Mesenchymal stem cell (in vitro differentiated cells and primary cell): ENCODE results near the gene SERPINB3.
"Not testable (repeated sequence)": the region's sequence is repeated elsewhere in the genome, so short reads cannot be mapped to it uniquely, and the experiment has no call there.

Source experiments
- DNase-seq: peaks from one replicate; pipeline ENCODE4 v3.0.0-alpha.2; 2013
- H2AFZ ChIP-seq: one replicate; pipeline ENCODE4 v1.6.1; 2013; ENCODE audit warnings: low read depth, mild to moderate bottlenecking, control low read depth, inconsistent platforms, low read length, moderate library complexity
- H2AK5ac ChIP-seq: 2 replicates; pipeline ENCODE4 v1.6.1; 2013; ENCODE audit warnings: low read length, moderate library complexity, mild to moderate bottlenecking, inconsistent platforms; ENCODE audit not compliant: severe bottlenecking
- H2BK120ac ChIP-seq: one replicate; pipeline ENCODE4 v1.6.1; 2013; ENCODE audit warnings: low read depth, mild to moderate bottlenecking, inconsistent platforms, low read length, moderate library complexity
- H2BK12ac ChIP-seq, 2 experiments: one replicate each; pipeline ENCODE4 v1.6.1; 2013; ENCODE audit warnings: inconsistent platforms in 2 of 2, low read length in 2 of 2, mild to moderate bottlenecking in 2 of 2, moderate library complexity in 2 of 2, control low read depth in 1 of 2
- H2BK15ac ChIP-seq: one replicate; pipeline ENCODE4 v1.6.1; 2013; ENCODE audit warnings: mild to moderate bottlenecking, low read depth, inconsistent platforms; ENCODE audit not compliant: poor library complexity, severe bottlenecking
- H2BK5ac ChIP-seq: 2 replicates; pipeline ENCODE4 v1.6.1; 2013; ENCODE audit warnings: low read depth, mild to moderate bottlenecking, low read length, control low read depth, inconsistent platforms; ENCODE audit not compliant: poor library complexity, severe bottlenecking
- H3K14ac ChIP-seq, 2 experiments: one replicate each; pipeline ENCODE4 v1.6.1; 2013; ENCODE audit warnings: inconsistent platforms in 2 of 2, low read length in 2 of 2, control low read depth in 1 of 2, mild to moderate bottlenecking in 1 of 2, moderate library complexity in 1 of 2
- H3K18ac ChIP-seq, 2 experiments: one replicate each; pipeline ENCODE4 v1.6.1; 2013; ENCODE audit warnings: inconsistent platforms in 2 of 2, low read length in 2 of 2, control low read depth in 1 of 2, low read depth in 1 of 2, mild to moderate bottlenecking in 1 of 2
- H3K23ac ChIP-seq, 2 experiments: one replicate each; pipeline ENCODE4 v1.6.1; 2013; ENCODE audit warnings: inconsistent platforms in 2 of 2, low read length in 2 of 2, mild to moderate bottlenecking in 2 of 2, moderate library complexity in 2 of 2, control low read depth in 1 of 2
- H3K27ac ChIP-seq: 2 replicates; pipeline ENCODE4 v1.5.1; 2013; ENCODE audit warnings: mild to moderate bottlenecking, moderate library complexity, low read length, control low read depth, inconsistent platforms; ENCODE audit not compliant: poor library complexity, severe bottlenecking
- H3K27me3 ChIP-seq, 2 experiments: 2 replicates each; pipeline versions ENCODE4 v1.6.1 to v1.7.0; 2013; ENCODE audit warnings: low read length in 2 of 2, mild to moderate bottlenecking in 2 of 2, moderate library complexity in 2 of 2, control low read depth in 1 of 2, inconsistent platforms in 1 of 2; ENCODE audit not compliant: control insufficient read depth in 1 of 2, insufficient read depth in 1 of 2
- H3K36me3 ChIP-seq, 2 experiments: 2 replicates each; pipeline versions ENCODE4 v1.6.1 to v1.7.0; 2013; ENCODE audit warnings: low read length in 2 of 2, control low read depth in 1 of 2, inconsistent platforms in 1 of 2, low read depth in 1 of 2, mild to moderate bottlenecking in 1 of 2; ENCODE audit not compliant: insufficient read depth in 2 of 2, control insufficient read depth in 1 of 2
- H3K4ac ChIP-seq, 2 experiments: one replicate each; pipeline ENCODE4 v1.6.1; 2013; ENCODE audit warnings: inconsistent platforms in 2 of 2, low read length in 2 of 2, mild to moderate bottlenecking in 2 of 2, moderate library complexity in 2 of 2, control low read depth in 1 of 2, low read depth in 1 of 2
- H3K4me1 ChIP-seq: 2 replicates; pipeline ENCODE4 v1.6.1; 2013; ENCODE audit warnings: low read depth, low read length, control low read depth; ENCODE audit not compliant: control insufficient read depth, insufficient read depth
- H3K4me2 ChIP-seq: 2 replicates; pipeline ENCODE4 v1.6.1; 2013; ENCODE audit warnings: low read length, mild to moderate bottlenecking, inconsistent platforms; ENCODE audit not compliant: poor library complexity, severe bottlenecking
- H3K4me3 ChIP-seq, 2 experiments: 2 replicates each; pipeline versions ENCODE4 v1.5.1 to v1.7.0; 2013; ENCODE audit warnings: low read length in 2 of 2, mild to moderate bottlenecking in 2 of 2, control low read depth in 1 of 2, low read depth in 1 of 2; ENCODE audit not compliant: insufficient read depth in 1 of 2
- H3K79me1 ChIP-seq: replicated peaks from 2 replicates; pipeline ENCODE4 v1.6.1; 2013; ENCODE audit warnings: mild to moderate bottlenecking, control low read depth, low read length, inconsistent platforms; ENCODE audit not compliant: poor library complexity, severe bottlenecking
- H3K9ac ChIP-seq: 2 replicates; pipeline ENCODE4 v1.7.0; 2013; ENCODE audit warnings: mild to moderate bottlenecking, low read length, moderate library complexity
- H3K9me3 ChIP-seq: 2 replicates; pipeline ENCODE4 v1.7.0; 2013; ENCODE audit warnings: mild to moderate bottlenecking, low read length; ENCODE audit not compliant: control insufficient read depth
- H4K8ac ChIP-seq: one replicate; pipeline ENCODE4 v1.6.1; 2013; ENCODE audit warnings: inconsistent platforms, mild to moderate bottlenecking, low read length, moderate library complexity
- H4K91ac ChIP-seq: one replicate; pipeline ENCODE4 v1.6.1; 2013; ENCODE audit warnings: mild to moderate bottlenecking, low read length, inconsistent platforms
- WGBS: methylation state at CpG from one replicate; pipeline ENCODE4 v1.1.7; 2013; ENCODE audit warnings: mixed read lengths; 5-methylcytosine and 5-hydroxymethylcytosine counted together

The SERPINB3 gene

GRCh38 chr18:63676526-63677323 is 15.0 kb upstream of the SERPINB3 start:
- DNase-seq: no peak
- Histone ChIP-seq H2BK12ac (no peak overlapping the region), H3K36me3 (no peaks in the 10 kb centered on the region), H3K4me3 (no peak overlapping the region), H3K4ac (no peak overlapping the region), H2BK120ac (no peak overlapping the region), H2AK5ac (no peak overlapping the region), H3K4me1 (no peaks in the 10 kb centered on the region), H3K9ac (no peak overlapping the region), H3K23ac (no peak overlapping the region), H4K91ac (no peak overlapping the region), H3K14ac (no peak overlapping the region), H3K79me1 (no peaks in the 10 kb centered on the region), H4K8ac (no peak overlapping the region), H3K18ac (no peak overlapping the region), H3K4me2 (no peak overlapping the region), H2BK5ac (no peak overlapping the region), H3K27me3 (no peaks in the 10 kb centered on the region), H2AFZ (no peak overlapping the region), H3K9me3 (peaks cover 9% of the 10 kb centered on the region), H3K27ac (no peak overlapping the region), H2BK15ac (no peak overlapping the region)
- 32% methylated on average over 3 of the region's 5 CpGs for WGBS

DNA sequence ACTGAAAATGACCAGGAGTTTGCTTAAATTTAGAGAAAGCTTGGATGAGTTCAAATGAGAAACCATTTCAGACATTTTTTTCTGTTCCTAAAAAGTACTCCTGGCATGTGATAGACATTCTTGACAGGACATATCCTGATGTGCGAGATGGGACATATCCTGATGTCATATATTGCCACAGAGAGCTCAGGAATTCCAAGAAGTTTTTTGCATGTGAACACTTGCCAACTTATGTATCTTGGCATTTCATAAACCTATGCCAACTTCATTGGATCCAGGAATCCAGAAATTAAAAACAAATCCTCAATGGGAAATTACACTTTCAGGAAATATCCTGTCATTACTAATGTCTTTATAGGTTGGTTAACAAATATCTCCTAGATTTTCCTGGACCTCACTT is 2.9 kb upstream of the SERPINB3 start:
- no peak for DNase-seq

DNA sequence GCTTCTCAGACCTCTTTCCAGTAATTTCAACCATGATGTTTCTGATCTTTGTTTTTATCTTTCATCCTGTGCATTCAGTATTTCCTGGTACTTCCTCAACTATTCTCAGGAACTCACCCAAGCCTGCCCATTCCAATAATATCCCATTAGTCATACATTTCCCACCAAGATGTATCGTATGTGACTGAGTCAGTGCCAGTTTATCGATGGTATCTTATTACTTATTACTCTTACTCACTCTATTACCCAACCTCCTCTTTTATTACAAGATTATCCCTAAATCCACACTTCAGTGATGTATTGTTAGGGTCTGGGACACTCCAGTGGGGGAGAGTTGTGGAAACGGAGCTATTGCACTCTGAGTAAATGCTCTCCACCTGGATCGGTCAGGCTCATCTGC is 2.8 kb downstream of the SERPINB3 start:
- H3K4me2 ChIP-seq, H3K4ac ChIP-seq, H3K4me1 ChIP-seq, H2BK120ac ChIP-seq, DNase-seq, H2BK12ac ChIP-seq, H2AFZ ChIP-seq, H4K91ac ChIP-seq, H3K23ac ChIP-seq, H3K27ac ChIP-seq, H3K4me3 ChIP-seq, H3K14ac ChIP-seq, H3K9ac ChIP-seq, H3K18ac ChIP-seq, H3K79me1 ChIP-seq, H2BK15ac ChIP-seq, H4K8ac ChIP-seq, H2BK5ac ChIP-seq, H3K36me3 ChIP-seq, H3K27me3 ChIP-seq, H3K9me3 ChIP-seq, H2AK5ac ChIP-seq: not testable (repeated sequence)
- no CpG with 5 or more reads among the region's 4 CpGs for WGBS

More for the DNA sequence above, 2.9 kb upstream of the SERPINB3 start:
- no peak overlapping the region for H2AFZ ChIP-seq
- no peak overlapping the region for H3K4ac ChIP-seq
- no peak overlapping the region for H2BK120ac ChIP-seq
- H4K91ac ChIP-seq: no peak overlapping the region
- H2BK12ac ChIP-seq: no peak overlapping the region
- H3K4me1 ChIP-seq: no peaks in the 10 kb centered on the region
- no peaks in the 10 kb centered on the region for H3K79me1 ChIP-seq
- H3K4me3 ChIP-seq: no peak overlapping the region
- no peak overlapping the region for H3K18ac ChIP-seq
- H3K27ac ChIP-seq: no peak overlapping the region
- no peak overlapping the region for H4K8ac ChIP-seq
- no peak overlapping the region for H2AK5ac ChIP-seq
- no peak overlapping the region for H2BK15ac ChIP-seq
- H3K14ac ChIP-seq: no peak overlapping the region
- no peaks in the 10 kb centered on the region for H3K27me3 ChIP-seq
- peaks cover 3% of the 10 kb centered on the region for H3K9me3 ChIP-seq
- no peak overlapping the region for H3K9ac ChIP-seq
- 74% methylated on average over 1 of the region's 1 CpG for WGBS
- H3K23ac ChIP-seq: no peak overlapping the region
- no peaks in the 10 kb centered on the region for H3K36me3 ChIP-seq
- no peak overlapping the region for H2BK5ac ChIP-seq
- H3K4me2 ChIP-seq: no peak overlapping the region

DNA sequence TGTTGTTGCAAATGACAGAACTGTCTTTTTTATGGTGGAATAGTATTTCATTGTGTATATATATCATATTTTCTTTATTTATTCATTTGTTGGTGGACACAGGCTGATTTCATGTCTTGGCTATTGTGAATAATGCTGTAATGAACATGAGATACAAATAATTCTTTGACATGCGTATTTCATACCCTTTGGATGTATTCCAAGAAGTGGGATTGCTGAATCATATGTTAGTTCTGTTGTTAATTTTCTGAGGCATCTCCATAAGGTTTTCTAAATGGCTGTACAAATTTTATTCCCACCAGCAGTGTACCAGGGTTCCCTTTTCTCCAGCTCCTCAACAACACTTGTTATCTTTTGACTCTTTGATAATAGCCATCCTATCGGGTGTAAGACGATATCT is 11.4 kb downstream of the SERPINB3 start:
- WGBS: 82% methylated on average over 3 of the region's 3 CpGs
- not testable (repeated sequence) for H3K9me3 ChIP-seq, DNase-seq, H3K79me1 ChIP-seq, H3K27me3 ChIP-seq, H3K23ac ChIP-seq, H2BK120ac ChIP-seq, H3K27ac ChIP-seq, H3K4me3 ChIP-seq, H3K9ac ChIP-seq, H3K4me1 ChIP-seq, H2BK12ac ChIP-seq, H3K14ac ChIP-seq, H3K4ac ChIP-seq, H2AK5ac ChIP-seq, H4K8ac ChIP-seq, H2AFZ ChIP-seq, H2BK5ac ChIP-seq, H3K36me3 ChIP-seq, H3K4me2 ChIP-seq, H4K91ac ChIP-seq, H3K18ac ChIP-seq, H2BK15ac ChIP-seq
